Upper lobe of right lung (tissue), 1 donor: ENCODE measurements around the gene NCEH1. TPM values are rescaled to one million over a fixed set of nuclear protein-coding genes. Genes with fewer than 3 reads are reported as not detected.
"Not testable (repeated sequence)": the region's sequence is repeated elsewhere in the genome, so short reads cannot be mapped to it uniquely, and the experiment has no call there.

Source experiments
- ATAC-seq: fragments of 200-7000 bp; cut with Tn5 transposase; one replicate; pipeline ENCODE4 v1.9.1; 2020; ENCODE audit warnings: mild to moderate bottlenecking, moderate library complexity
- DNase-seq: peaks from one replicate; pipeline ENCODE4 v3.0.0-alpha.2; 2020
- H3K27ac ChIP-seq: fragments of 200-600 bp; one replicate; pipeline ENCODE4 v1.8.0; 2022
- H3K27me3 ChIP-seq: fragments of 200-600 bp; one replicate; pipeline ENCODE4 v1.8.0; 2022; ENCODE audit warnings: mild to moderate bottlenecking
- H3K36me3 ChIP-seq: fragments of 200-600 bp; one replicate; pipeline ENCODE4 v1.8.0; 2022
- H3K4me1 ChIP-seq: fragments of 200-600 bp; one replicate; pipeline ENCODE4 v1.8.0; 2022
- H3K4me3 ChIP-seq: fragments of 200-600 bp; one replicate; pipeline ENCODE4 v1.8.0; 2022; ENCODE audit warnings: mild to moderate bottlenecking
- H3K9me3 ChIP-seq: fragments of 200-600 bp; one replicate; pipeline ENCODE4 v1.8.0; 2022
- CTCF ChIP-seq: fragments of 200-600 bp; IDR thresholded peaks from one replicate; pipeline ENCODE4 v1.8.0; 2022; ENCODE audit warnings: antibody characterized with exemption
- intact Hi-C: fragments of 100-400 bp; cut with DNase I; formaldehyde crosslinking; loops from one replicate; pipeline ENCODE4 v1.11.0; 2022
- total RNA-seq: library from RNA; stranded (reverse); fragmentation: NEBNext Ultra II Directional; extraction: Animal tissue kit (Norgen Biotek cat#: 25700); gene quantifications from one replicate; pipeline ENCODE4 v1.2.1, GENCODE V29; 2021
- donor health status: DM: no; HTN: yes; CAD: no; lungs with severe emphysema.

The NCEH1 gene
- total RNA-seq, 1 donor from 2014 or later, result 62.1 TPM

DNA sequence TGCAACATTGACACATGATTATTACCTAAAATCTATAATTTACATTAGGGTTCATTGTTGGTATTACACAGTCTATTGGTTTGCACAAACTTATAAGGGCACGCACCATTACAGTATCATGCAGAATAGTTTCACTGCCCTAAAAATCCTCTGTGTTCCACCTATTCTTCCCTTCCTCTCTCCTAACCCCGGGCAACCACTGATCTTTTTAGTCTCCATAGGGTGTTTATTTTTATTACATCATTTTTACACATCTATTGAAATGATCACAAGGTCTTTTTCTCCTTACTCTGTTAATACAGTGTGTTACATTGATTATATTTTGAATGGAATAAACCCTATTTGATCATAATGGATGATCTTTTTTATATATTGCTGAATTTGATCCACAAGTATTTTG, 24.1 kb upstream of the NCEH1 start:
- no peak overlapping the region for H3K27ac ChIP-seq
- no peak for DNase-seq
- no peak for ATAC-seq
- intact Hi-C loops, result no loop called here
- H3K27me3 ChIP-seq, result no peaks in the 10 kb centered on the region
- TF ChIP-seq CTCF, result no peak
- no peaks in the 10 kb centered on the region for H3K4me1 ChIP-seq
- H3K36me3 ChIP-seq, result no peaks in the 10 kb centered on the region
- H3K4me3 ChIP-seq, result no peak overlapping the region
- H3K9me3 ChIP-seq, result no peaks in the 10 kb centered on the region

GRCh38 chr3:172726380-172726779, 15.5 kb upstream of the NCEH1 start:
- no peaks in the 10 kb centered on the region for H3K27me3 ChIP-seq
- H3K36me3 ChIP-seq, result no peaks in the 10 kb centered on the region
- ATAC-seq (peak; percentile 28), DNase-seq (no peak)
- no peak overlapping the region for H3K27ac ChIP-seq
- intact Hi-C loops, result no loop called here
- no peak for TF ChIP-seq CTCF
- H3K9me3 ChIP-seq, result no peaks in the 10 kb centered on the region
- H3K4me3 ChIP-seq, result no peak overlapping the region
- H3K4me1 ChIP-seq, result no peaks in the 10 kb centered on the region

GRCh38 chr3:172722536-172723040, 11.7 kb upstream of the NCEH1 start:
- H3K36me3 ChIP-seq, H3K27ac ChIP-seq, intact Hi-C loops, ATAC-seq, H3K9me3 ChIP-seq, H3K27me3 ChIP-seq, H3K4me1 ChIP-seq, H3K4me3 ChIP-seq, DNase-seq: not testable (repeated sequence)

DNA sequence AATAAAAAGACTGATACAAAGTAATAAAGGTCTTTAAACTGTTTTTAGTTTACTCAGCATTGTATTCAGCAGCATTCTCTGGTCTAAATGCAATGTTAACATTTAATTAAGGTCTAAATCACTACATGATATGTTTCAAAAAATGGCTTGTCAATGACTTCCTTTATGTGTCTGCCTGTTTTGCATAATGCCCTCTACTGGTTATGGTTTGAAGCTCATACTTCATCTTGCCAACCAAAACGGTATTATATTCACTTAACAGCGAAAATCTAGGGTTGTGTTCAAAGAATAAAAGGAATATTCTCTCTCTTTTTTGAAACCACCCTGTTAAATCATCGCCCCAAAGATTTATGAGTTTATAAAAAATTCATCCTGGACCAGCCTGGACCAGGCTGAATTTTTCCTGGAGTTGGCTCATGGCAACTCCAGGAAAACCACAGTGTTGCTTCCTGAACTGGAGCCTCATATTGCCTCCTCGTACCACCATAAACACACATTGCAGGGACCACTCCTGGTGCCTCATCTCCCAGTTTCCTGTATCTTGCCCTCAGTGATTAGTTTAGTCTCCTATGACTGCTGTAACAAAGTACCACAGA, 6.7 kb upstream of the NCEH1 start:
- ATAC-seq (peak; percentile 44), DNase-seq (no peak)
- intact Hi-C loops, result no loop called here
- Histone ChIP-seq H3K27ac (no peak overlapping the region), H3K4me1 (no peaks in the 10 kb centered on the region), H3K27me3 (no peaks in the 10 kb centered on the region), H3K36me3 (no peaks in the 10 kb centered on the region), H3K9me3 (peaks cover 4% of the 10 kb centered on the region), H3K4me3 (no peak overlapping the region)
- TF ChIP-seq CTCF, result peak; percentile 35

- Histone ChIP-seq H3K36me3 (no peaks in the 10 kb centered on the region), H3K27me3 (no peaks in the 10 kb centered on the region), H3K9me3 (peaks cover 4% of the 10 kb centered on the region), H3K4me1 (peaks cover 5% of the 10 kb centered on the region), H3K4me3 (no peak overlapping the region), H3K27ac (peak overlapping the region; percentile 17)
- DNase-seq, result peak; percentile 79
- peak; percentile 93 for ATAC-seq
- intact Hi-C loops, result no loop called here
- TF ChIP-seq CTCF, result no peak
Observed at GRCh38 chr3:172716476-172716875, 5.6 kb upstream of the NCEH1 start.

DNA sequence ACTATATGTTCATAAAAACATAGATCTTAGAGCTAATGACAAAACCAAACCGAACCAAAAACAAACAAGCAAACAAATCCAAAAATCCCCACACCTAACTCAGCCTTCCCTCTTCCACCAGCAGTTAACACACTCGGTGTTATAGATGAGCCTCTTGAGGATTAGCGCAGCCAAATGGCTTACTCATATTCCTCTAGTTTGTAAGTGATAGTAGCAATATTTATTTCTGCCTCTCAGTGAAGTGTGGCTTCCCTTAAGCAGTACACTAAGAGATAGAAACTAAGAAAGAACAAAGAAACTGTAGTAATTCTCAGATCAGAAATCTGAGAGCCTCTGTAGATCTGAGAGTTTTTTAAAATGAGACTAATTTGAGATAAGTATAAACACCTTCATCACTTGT, 2.4 kb upstream of the NCEH1 start:
- DNase-seq (no peak), ATAC-seq (no peak)
- intact Hi-C loops, result no loop called here
- no peaks in the 10 kb centered on the region for H3K27me3 ChIP-seq
- no peak overlapping the region for H3K4me3 ChIP-seq
- H3K27ac ChIP-seq, result no peak overlapping the region
- H3K4me1 ChIP-seq, result peaks cover 7% of the 10 kb centered on the region
- TF ChIP-seq CTCF, result no peak
- H3K36me3 ChIP-seq, result no peaks in the 10 kb centered on the region
- H3K9me3 ChIP-seq, result no peaks in the 10 kb centered on the region
